GM12892 (cell line): ENCODE data around the gene YY1AP1.
"Not testable (repeated sequence)": the region's sequence is repeated elsewhere in the genome, so short reads cannot be mapped to it uniquely, and the experiment has no call there.

ENCODE experiments used
- DNase-seq: peaks from one replicate; pipeline ENCODE4 v3.0.0; 2011; ENCODE audit not compliant: insufficient read length
- FAIRE-seq: peaks from 2 replicates; lab custom pipeline; 2011; peaks lifted over from hg19 to GRCh38; lab: Jason Lieb, UNC
- POLR2A ChIP-seq: IDR thresholded peaks from 2 replicates; pipeline ENCODE4 v1.6.1; 2011; ENCODE audit warnings: low read depth, low read length, control low read depth
- POLR2AphosphoS5 ChIP-seq: IDR thresholded peaks from 2 replicates; pipeline ENCODE4 v1.6.1; 2011; ENCODE audit warnings: low read depth, low read length, control low read depth
- TAF1 ChIP-seq: IDR thresholded peaks from 2 replicates; pipeline ENCODE4 v1.6.1; 2011; ENCODE audit warnings: low read depth, mild to moderate bottlenecking, control low read depth, low read length, borderline replicate concordance

Gene YY1AP1

DNA sequence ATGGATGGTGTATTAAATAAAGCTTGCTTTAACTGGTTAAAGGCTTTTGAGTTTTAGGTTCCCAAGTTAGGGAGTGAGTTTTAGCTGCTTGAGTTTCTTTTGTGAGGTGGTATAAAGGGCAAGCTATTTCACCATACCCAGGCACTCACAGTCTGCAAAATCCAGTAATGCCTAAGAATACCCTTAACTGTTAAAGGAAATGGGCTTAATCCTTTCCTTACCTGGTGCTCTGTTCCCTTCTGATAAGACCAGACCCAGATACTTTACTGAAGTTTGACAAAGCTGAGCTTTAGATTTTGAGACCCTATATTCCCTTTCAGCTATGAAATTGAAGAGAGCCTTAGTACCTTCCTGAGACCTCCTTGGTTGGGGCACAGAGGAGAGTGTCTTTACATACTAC is 48.2 kb downstream of the YY1AP1 start:
- FAIRE-seq (no peak), DNase-seq (no peak)
- TF ChIP-seq TAF1 (no peak), POLR2AphosphoS5 (no peak), POLR2A (no peak)

DNA sequence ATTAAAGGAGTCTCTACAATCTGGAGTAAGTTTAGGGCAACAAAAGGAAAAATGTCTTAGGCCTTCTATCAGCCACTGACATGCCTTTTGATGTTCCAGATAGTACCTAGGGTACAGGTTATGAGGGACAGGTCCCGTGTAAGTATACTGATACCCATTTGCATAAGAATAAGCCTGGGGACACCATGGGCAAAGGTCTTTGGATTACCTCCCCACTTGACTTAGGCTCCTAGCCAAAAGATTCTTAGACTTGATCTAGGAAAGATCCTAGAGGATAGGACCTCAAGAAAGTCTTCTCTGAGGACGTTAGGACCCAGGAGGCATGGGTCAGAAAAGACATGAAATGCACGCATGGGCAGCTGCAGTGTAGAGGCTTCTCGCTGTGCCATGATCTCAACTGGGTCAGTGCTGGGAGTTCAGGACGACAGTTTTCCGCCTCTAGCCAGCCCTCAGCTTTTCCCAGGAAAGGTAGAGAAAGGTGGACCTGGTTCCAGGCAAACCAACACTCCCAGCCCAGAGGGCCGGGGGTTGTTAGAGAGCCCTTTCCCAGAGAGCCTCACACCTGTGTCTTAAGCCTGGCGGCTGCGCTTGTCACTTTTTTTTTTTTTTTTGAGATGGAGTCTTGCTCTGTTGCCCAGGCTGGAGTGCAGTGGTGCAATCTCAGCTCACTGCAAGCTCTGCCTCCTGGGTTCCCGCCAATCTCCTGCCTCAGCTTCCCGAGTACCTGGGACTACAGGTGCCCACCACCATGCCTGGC is 52.0 kb downstream of the YY1AP1 start:
- TF ChIP-seq POLR2AphosphoS5 (no peak), POLR2A (no peak), TAF1 (no peak)
- FAIRE-seq (no peak), DNase-seq (no peak)

GRCh38 chr1:155626428-155626827 is 62.1 kb downstream of the YY1AP1 start:
- not testable (repeated sequence) for DNase-seq, FAIRE-seq

GRCh38 chr1:155623357-155623756 is 65.2 kb downstream of the YY1AP1 start:
- FAIRE-seq (no peak), DNase-seq (no peak)
- TF ChIP-seq TAF1 (no peak), POLR2AphosphoS5 (no peak), POLR2A (no peak)

GRCh38 chr1:155622191-155622590 is 66.4 kb downstream of the YY1AP1 start:
- TF ChIP-seq TAF1, result no peak
- TF ChIP-seq POLR2A, result no peak
- TF ChIP-seq POLR2AphosphoS5, result no peak
- FAIRE-seq (no peak), DNase-seq (no peak)

DNA sequence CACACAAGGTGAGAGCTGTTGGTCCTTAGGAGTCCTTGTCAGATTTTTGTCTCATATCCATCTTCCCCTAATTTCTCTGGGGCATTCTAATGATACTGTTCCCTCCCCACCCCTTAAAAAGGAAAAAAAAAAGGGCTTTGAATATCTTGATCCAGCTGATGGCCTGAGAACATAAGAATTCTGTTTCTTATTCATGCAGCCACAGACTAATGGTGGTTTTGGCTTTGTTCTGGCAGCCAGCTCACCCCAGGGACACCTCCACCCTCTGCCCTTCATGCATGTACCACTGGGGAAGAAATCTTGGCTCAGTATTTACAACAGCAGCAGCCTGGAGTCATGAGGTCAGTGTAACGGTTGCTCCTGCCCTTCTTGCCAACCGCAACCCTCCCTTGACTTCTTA is 75.3 kb downstream of the YY1AP1 start:
- not testable (repeated sequence) for FAIRE-seq, DNase-seq

GRCh38 chr1:155610257-155610647 is 78.3 kb downstream of the YY1AP1 start:
- DNase-seq, result not testable (repeated sequence)
- FAIRE-seq, result peak; percentile 9

- peak; percentile 85 for TF ChIP-seq POLR2A
- TF ChIP-seq POLR2AphosphoS5, result peak; percentile 78
- no peak; the same call in 1 of the 2 replicates for TF ChIP-seq TAF1
- DNase-seq (peak; percentile 76), FAIRE-seq (peak; percentile 95)
Observed at GRCh38 chr1:155609515-155610256, 78.9 kb downstream of the YY1AP1 start, which contains the start of gene MSTO1. Gene MSTO1, plus strand, starts transcription at chr1:155610218. Its CDS starts 31 bp downstream, at chr1:155610249.
